HG02852 (cell line): ENCODE measurements around the gene OR10A4.
"Not testable (repeated sequence)": the region's sequence is repeated elsewhere in the genome, so short reads cannot be mapped to it uniquely, and the experiment has no call there.

ENCODE experiments used
- ATAC-seq: cut with Tn5 transposase; IDR thresholded peaks from one replicate; pipeline ENCODE4 v1.9.1; 2021; ENCODE audit warnings: mild to moderate bottlenecking, moderate library complexity; ENCODE audit not compliant: unreplicated experiment

Gene OR10A4

GRCh38 chr11:6895010-6895409, 18.6 kb downstream of the OR10A4 start:
- peak; percentile 79 for ATAC-seq

GRCh38 chr11:6898911-6899310, 22.5 kb downstream of the OR10A4 start:
- ATAC-seq, result no peak

- no peak for ATAC-seq
These were observed 24.0 kb downstream of the OR10A4 start for GRCh38 chr11:6900327-6900999.

GRCh38 chr11:6904804-6905203, 28.4 kb downstream of the OR10A4 start:
- ATAC-seq, result not testable (repeated sequence)

GRCh38 chr11:6911378-6911777, 35.0 kb downstream of the OR10A4 start:
- ATAC-seq, result no peak

- no peak for ATAC-seq
These were observed 35.5 kb downstream of the OR10A4 start for GRCh38 chr11:6911948-6912347.

GRCh38 chr11:6919698-6920097, 43.3 kb downstream of the OR10A4 start:
- no peak for ATAC-seq

GRCh38 chr11:6920702-6921101, 44.3 kb downstream of the OR10A4 start, which contains the start of gene OR2D3:
Gene OR2D3, plus strand, starts transcription at chr11:6921002. Its CDS starts 0 bp downstream, at chr11:6921002.
- no peak for ATAC-seq

- ATAC-seq, result no peak
These were observed 48.7 kb downstream of the OR10A4 start for GRCh38 chr11:6925007-6925577.

- peak; percentile 19 for ATAC-seq
These were observed 49.3 kb downstream of the OR10A4 start for GRCh38 chr11:6925636-6926207.

GRCh38 chr11:6926208-6927029, 50.0 kb downstream of the OR10A4 start, which contains the start of gene ZNF215:
Gene ZNF215, plus strand, starts transcription at chr11:6926426. Its CDS starts 5,847 bp downstream, at chr11:6932273.
- peak; percentile 64 for ATAC-seq

GRCh38 chr11:6927030-6927617, 50.7 kb downstream of the OR10A4 start:
- ATAC-seq, result peak; percentile 65
